Retinal pigment epithelial cell (primary cell): ENCODE data around the gene TRNP1.
A peak's percentile ranks its signal among the peaks of the same experiment; 100 is the strongest.

Source experiments
- DNase-seq: peaks from one replicate; pipeline ENCODE4 v3.0.0-alpha.2; 2010; ENCODE audit warnings: low read depth
- H3K4me3 ChIP-seq: 2 replicates; pipeline ENCODE4 v1.5.1; 2011; ENCODE audit warnings: mild to moderate bottlenecking, low read length, control low read depth, moderate library complexity
- TF ChIP-seq, protein P1 (sequence below): conservative IDR thresholded peaks from 2 replicates; pipeline ENCODE4 v1.5.1; 2011; ENCODE audit warnings: low read depth, low read length, control low read depth, inconsistent platforms

TRNP1 gene

DNA sequence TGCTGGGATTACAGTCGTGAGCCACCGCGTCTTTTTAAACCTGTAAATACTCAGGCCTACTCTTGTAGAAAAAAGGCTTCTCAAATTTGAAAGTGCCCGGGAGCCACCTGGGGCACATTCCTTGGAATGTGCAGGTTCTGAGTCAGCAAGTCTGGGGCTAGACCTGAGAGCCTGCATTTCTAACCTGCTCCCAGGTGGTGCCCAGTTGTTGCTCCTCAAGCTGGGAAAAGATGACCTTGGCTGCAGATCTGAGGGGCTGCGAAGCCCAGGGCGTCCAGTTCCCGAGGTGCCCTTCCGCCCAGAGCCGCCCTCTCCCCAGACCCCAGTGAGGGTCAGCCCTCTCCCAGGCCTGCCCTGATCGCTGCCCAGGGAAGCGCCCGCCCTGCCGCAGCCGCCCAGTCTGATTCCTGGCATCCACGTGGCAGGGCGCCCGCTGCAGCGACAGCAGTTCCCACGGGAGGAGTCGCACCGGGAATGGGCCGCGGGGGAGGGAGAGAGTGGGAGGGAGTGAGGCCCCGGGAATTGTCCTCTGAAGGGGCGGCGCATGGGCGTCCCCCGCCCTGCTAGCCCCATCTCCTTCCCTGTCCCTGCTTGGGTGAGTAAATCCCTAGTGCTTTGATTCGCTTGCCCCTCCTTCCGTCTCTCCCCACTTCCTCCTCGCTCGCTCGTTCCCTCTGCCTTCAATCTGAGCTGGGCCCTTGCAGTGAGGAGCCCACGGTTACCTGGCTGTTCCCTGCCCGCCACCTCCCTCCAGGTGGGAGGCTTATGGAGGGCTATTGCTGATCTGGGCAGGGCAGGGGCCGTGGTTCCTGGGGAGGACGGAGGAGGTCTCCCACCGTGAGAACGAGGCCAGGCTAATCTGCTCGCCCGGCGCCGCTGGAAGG lies 38.0 kb downstream of the TRNP1 start:
- DNase-seq: peak; percentile 59
- H3K4me3 ChIP-seq: peak overlapping the region; percentile 37

GRCh38 chr1:27032119-27032461 lies 38.6 kb downstream of the TRNP1 start:
- TF ChIP-seq, protein P1, sequence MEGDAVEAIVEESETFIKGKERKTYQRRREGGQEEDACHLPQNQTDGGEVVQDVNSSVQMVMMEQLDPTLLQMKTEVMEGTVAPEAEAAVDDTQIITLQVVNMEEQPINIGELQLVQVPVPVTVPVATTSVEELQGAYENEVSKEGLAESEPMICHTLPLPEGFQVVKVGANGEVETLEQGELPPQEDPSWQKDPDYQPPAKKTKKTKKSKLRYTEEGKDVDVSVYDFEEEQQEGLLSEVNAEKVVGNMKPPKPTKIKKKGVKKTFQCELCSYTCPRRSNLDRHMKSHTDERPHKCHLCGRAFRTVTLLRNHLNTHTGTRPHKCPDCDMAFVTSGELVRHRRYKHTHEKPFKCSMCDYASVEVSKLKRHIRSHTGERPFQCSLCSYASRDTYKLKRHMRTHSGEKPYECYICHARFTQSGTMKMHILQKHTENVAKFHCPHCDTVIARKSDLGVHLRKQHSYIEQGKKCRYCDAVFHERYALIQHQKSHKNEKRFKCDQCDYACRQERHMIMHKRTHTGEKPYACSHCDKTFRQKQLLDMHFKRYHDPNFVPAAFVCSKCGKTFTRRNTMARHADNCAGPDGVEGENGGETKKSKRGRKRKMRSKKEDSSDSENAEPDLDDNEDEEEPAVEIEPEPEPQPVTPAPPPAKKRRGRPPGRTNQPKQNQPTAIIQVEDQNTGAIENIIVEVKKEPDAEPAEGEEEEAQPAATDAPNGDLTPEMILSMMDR: no peak
- no peak for DNase-seq
- no peak overlapping the region for H3K4me3 ChIP-seq

More for the DNA sequence above, 38.0 kb downstream of the TRNP1 start:
- TF ChIP-seq, protein P1: no peak

DNA sequence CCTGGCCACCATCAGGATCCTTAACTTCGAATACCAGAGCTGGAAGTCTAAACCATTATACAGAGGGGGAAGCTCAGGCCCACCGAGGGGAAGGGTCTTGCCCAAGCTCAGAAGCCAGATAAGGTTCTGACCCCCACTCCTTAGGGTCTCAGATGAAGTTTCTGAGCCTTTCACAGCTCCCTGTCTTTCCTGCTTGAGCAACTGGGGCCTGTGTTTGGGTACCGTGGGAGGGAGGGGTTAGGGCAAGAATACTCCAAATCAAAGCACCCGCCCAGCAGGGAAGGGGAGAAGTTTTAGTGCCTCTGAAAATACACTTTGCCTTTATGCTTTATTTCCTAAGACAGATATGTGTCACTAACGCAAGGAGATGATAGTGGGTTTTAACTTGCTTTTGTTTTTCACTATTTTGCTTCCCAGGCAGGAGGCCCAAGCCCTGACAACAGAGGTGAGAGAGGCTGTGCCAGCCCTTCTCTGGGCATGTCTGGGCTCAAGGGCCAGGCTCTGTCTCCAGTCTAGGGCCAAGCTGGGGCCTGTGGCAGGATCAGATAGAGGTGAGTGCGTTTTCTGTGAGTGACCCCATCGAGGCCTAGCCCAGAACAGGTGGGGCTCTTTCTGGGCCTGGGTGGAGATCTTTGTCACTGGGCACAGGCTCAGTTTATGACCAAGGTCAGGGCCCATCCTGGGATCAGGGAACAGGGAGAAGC lies 39.7 kb downstream of the TRNP1 start:
- TF ChIP-seq, protein P1: no peak
- no peak overlapping the region for H3K4me3 ChIP-seq
- no peak for DNase-seq

GRCh38 chr1:27035344-27035743 lies 41.9 kb downstream of the TRNP1 start:
- H3K4me3 ChIP-seq: no peak overlapping the region

GRCh38 chr1:27036718-27037117 lies 43.2 kb downstream of the TRNP1 start:
- TF ChIP-seq, protein P1: no peak
- no peak overlapping the region for H3K4me3 ChIP-seq
- no peak for DNase-seq

More at GRCh38 chr1:27035344-27035743, 41.9 kb downstream of the TRNP1 start:
- DNase-seq: no peak
- TF ChIP-seq, protein P1: no peak

DNA sequence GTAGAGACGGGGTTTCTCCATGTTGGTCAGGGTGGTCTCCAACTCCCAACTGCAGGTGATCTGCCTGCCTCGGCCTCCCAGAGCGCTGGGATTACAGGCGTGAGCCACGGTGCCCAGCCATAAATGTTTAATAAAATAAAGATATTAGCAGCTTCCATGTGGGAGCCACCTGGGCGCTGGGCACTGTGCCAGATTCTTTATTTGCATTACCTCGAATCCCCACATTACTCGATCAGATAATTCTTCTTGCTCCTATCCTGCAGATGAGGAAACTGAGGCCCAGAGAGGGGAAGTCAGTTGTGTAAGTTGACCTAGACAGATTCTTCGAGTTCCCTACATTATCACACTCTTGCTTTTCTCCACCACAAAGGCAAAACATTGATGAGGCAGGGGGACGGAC lies 44.0 kb downstream of the TRNP1 start:
- TF ChIP-seq, protein P1: no peak

DNA sequence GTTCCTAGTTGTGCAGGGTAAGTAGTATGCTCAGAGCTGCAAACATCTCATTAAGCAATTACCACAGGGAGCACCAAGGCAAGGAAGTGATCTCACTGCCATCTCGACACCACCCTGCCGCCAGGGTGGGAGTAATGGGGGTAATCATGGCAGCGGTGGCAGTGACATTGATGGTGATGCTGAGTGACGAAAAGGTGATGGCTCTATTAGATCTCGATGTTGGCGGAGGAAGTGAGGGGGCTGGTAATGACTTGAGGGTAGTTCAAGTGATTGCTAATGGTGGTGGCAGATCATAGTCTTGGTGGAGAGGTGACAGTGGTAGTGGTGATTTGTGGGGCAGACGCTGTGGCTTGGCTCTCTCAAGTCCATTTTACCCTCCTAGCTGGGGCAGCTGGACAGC lies 44.5 kb downstream of the TRNP1 start:
- no peak for DNase-seq
- H3K4me3 ChIP-seq: no peak overlapping the region
- TF ChIP-seq, protein P1: no peak

More for the DNA sequence above, 44.0 kb downstream of the TRNP1 start:
- H3K4me3 ChIP-seq: no peak overlapping the region
- no peak for DNase-seq
